Measurements from ENCODE around the gene SERGEF. TPM values are rescaled to one million over a fixed set of nuclear protein-coding genes. Genes with fewer than 3 reads are reported as not detected.

The SERGEF gene
- total and polyA plus RNA-seq, 8 donors, result 9.3 to 158 (median 73.5) TPM; not detected in 1

- no peak for TF ChIP-seq POLR2A (IDR thresholded peaks at IDR 0.05)
- TF ChIP-seq EP300 (IDR thresholded peaks at IDR 0.05), result no peak
- no peak for TF ChIP-seq POLR2AphosphoS5 (IDR thresholded peaks at IDR 0.05)
- TF ChIP-seq CTCF (IDR thresholded peaks at IDR 0.05), result peak in 1 of 7 experiments; percentile 6
- no peaks in the 10 kb centered on the region for H3K4me1 ChIP-seq
- intact Hi-C loops (cut with DNase I; ENCODE audit: low total_unique reads), result no loop called here
- peaks cover 0 to 4% (median 0%) of the 10 kb centered on the region in 4 donors for H3K36me3 ChIP-seq
- WGBS, 5 donors, result 82 to 93% (median 87%) methylated on average over 7 of the region's 7 CpGs
- no peaks in the 10 kb centered on the region for H3K27me3 ChIP-seq
- no peaks in the 10 kb centered on the region for H3K9me3 ChIP-seq
- H3K4me3 ChIP-seq, result no peak overlapping the region
- H3K27ac ChIP-seq, result no peak overlapping the region
- peak in 1 of 2 donors; percentile 19 for DNase-seq
These were observed 106.4 kb downstream of the SERGEF start for GRCh38 chr11:17906436-17906835.

GRCh38 chr11:17905477-17905876 lies 107.4 kb downstream of the SERGEF start:
- no peak for TF ChIP-seq EP300 (IDR thresholded peaks at IDR 0.05)
- TF ChIP-seq POLR2A (IDR thresholded peaks at IDR 0.05), result no peak
- TF ChIP-seq POLR2AphosphoS5 (IDR thresholded peaks at IDR 0.05), result no peak
- no peak for TF ChIP-seq CTCF (IDR thresholded peaks at IDR 0.05)
- Histone ChIP-seq H3K36me3 (peaks cover 0 to 4% (median 0%) of the 10 kb centered on the region in 4 donors), H3K4me1 (no peaks in the 10 kb centered on the region), H3K9me3 (no peaks in the 10 kb centered on the region), H3K27me3 (no peaks in the 10 kb centered on the region), H3K27ac (no peak overlapping the region), H3K4me3 (no peak overlapping the region)
- intact Hi-C loops (cut with DNase I; ENCODE audit: low total_unique reads), result no loop called here
- no peak for DNase-seq

GRCh38 chr11:17901481-17901880 lies 111.4 kb downstream of the SERGEF start:
- WGBS, 5 donors, result 91 to 100% (median 99%) methylated on average over 2 of the region's 2 CpGs
- H3K27me3 ChIP-seq, result no peaks in the 10 kb centered on the region

GRCh38 chr11:17898782-17899181 lies 114.1 kb downstream of the SERGEF start:
- Histone ChIP-seq H3K27ac (no peak overlapping the region), H3K9me3 (no peaks in the 10 kb centered on the region), H3K4me3 (no peak overlapping the region), H3K27me3 (no peaks in the 10 kb centered on the region), H3K4me1 (no peaks in the 10 kb centered on the region), H3K36me3 (no peaks in the 10 kb centered on the region)
- 64 to 80% (median 75%) methylated on average over 3 of the region's 3 CpGs for WGBS, 5 donors
- TF ChIP-seq POLR2AphosphoS5 (IDR thresholded peaks at IDR 0.05) (no peak), POLR2A (IDR thresholded peaks at IDR 0.05) (no peak), EP300 (IDR thresholded peaks at IDR 0.05) (no peak), CTCF (IDR thresholded peaks at IDR 0.05) (no peak)
- intact Hi-C loops (cut with DNase I; ENCODE audit: low total_unique reads), result no loop called here
- no peak for DNase-seq

More at GRCh38 chr11:17901481-17901880, 111.4 kb downstream of the SERGEF start:
- H3K4me1 ChIP-seq, result no peaks in the 10 kb centered on the region
- no peak overlapping the region for H3K27ac ChIP-seq
- DNase-seq, result no peak
- TF ChIP-seq POLR2AphosphoS5 (IDR thresholded peaks at IDR 0.05), result no peak
- TF ChIP-seq POLR2A (IDR thresholded peaks at IDR 0.05), result no peak
- TF ChIP-seq EP300 (IDR thresholded peaks at IDR 0.05), result no peak
- no peak for TF ChIP-seq CTCF (IDR thresholded peaks at IDR 0.05)
- no peaks in the 10 kb centered on the region for H3K9me3 ChIP-seq
- no peak overlapping the region for H3K4me3 ChIP-seq
- intact Hi-C loops (cut with DNase I; ENCODE audit: low total_unique reads), result no loop called here
- H3K36me3 ChIP-seq, result no peaks in the 10 kb centered on the region
